ENCODE results near the gene CRKL.
"Not testable (repeated sequence)": the region's sequence is repeated elsewhere in the genome, so short reads cannot be mapped to it uniquely, and the experiment has no call there.

Gene CRKL

DNA sequence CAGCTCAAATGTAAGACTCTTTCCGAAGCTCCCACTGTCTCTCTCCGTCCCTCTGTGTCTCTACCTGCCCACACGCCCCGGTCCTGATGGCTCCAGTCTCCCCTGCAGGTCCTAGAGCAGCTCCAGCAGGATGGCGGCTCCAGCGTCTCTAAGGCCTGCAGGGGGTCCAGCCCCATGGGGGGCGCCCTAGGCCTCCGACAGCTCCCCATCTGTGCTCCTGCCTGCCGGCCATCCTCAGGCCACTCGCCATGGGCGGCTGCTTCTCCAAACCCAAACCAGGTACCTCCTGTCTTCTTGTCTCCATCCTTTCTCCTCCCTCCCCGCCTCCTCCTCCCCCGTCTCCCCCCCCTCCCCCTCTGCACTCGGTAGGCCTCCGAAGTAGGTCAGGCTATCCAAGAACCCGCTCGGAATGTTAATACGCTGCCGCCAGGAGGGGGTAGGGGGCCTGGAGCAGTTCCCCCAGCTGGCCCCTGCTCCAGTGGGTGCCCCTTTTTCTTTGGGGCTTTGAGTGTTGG lies 50.5 kb downstream of the CRKL start:
- DNase-seq: no peak

DNA sequence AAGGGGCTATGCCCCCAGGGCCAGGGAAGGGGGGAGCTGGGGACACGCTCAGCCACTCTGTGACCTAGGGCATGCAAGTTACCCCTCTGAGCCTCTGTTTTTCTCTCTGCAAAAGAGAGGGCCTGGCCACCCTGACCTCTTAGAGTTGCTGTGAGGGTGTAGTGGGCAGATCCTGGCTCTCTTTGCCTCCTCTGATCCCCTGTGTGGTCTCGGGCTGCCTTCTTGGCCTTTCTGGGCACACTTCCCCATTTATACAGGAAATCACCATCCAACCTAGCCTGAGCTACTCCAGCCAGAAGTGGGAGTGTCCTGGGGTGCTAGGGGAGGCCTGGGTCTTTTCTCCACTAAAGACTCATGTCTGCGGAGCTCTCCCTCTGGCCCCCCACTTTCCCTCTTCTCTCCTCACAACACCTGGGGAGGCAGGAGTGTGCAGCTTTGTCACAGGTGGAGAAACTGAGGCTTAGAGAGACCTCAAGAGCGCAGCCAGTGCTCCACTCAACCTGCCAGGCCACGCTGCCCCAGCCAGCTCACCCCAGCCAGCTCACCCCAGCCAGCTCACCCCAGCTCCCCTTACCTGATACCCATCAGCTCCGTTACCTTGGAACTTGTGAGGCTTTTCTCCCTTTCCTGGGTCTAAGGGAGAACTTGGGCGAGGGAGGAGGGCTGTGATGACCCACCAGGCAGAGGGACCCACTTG lies 51.2 kb downstream of the CRKL start:
- DNase-seq: no peak

DNA sequence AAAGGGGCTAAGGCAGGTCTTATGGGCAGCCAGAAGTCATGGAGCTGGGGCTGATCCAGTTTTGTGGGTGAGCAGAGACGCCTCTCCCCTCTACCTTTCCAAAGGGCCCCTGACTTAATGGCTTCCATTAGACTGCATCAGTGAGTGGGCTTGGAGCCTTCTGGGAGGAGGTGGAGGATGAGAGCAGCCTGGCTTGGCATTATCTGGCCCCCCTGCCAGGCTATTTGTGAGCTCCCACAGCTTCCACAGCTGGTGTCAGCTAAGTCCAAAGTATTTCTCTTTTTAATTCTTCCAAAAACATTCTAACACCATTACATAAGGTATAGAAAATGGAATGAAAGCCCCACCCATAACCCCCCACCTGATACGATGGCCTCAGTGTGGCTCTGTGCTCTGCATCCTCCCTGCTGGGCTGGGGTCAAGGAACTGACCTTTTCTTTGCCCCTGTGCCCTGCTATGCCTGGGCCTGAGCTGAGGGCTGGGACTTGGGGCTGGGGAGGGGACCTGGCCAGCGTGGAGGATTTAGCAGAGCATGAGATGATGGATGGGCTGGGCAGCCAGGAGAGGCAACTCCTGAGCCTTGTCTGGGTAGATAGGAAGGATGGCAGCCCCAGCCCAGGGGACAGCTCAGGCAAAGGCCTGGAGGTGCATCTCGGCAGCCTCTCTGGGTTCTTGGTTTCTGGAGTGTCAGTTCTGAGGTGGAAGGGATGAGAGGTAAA lies 53.9 kb downstream of the CRKL start:
- no peak for DNase-seq

DNA sequence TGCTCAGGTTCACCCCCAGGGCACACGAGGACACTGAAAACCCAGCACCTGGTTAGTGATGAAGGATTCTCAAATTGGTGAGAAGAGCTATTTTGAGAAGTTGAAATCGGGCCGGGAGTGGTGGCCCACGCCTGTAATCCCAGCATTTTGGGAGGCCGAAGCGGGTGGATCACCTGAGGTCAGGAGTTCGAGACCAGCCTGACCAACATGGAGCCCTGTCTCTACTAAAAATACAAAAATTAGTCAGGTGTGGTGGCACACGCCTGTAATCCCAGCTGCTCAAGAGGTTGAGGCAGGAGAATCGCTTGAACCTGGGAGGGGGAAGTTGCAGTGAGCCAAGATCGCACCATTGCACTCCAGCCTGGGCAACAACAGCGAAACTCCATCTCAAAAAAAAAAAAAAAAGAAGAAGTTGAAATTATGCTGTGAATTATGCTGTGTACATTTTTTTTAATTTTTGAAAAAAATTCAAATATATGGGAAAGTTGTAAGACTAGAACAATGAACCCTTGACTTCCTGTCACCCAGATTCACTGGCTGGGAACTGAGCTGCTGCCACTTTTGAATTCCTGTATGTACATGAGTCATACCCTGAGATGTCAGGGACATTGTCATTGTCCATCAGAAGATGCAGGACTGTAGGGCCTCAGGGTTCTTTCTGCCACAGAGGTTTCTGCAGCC lies 54.9 kb downstream of the CRKL start:
- DNase-seq: not testable (repeated sequence)

DNA sequence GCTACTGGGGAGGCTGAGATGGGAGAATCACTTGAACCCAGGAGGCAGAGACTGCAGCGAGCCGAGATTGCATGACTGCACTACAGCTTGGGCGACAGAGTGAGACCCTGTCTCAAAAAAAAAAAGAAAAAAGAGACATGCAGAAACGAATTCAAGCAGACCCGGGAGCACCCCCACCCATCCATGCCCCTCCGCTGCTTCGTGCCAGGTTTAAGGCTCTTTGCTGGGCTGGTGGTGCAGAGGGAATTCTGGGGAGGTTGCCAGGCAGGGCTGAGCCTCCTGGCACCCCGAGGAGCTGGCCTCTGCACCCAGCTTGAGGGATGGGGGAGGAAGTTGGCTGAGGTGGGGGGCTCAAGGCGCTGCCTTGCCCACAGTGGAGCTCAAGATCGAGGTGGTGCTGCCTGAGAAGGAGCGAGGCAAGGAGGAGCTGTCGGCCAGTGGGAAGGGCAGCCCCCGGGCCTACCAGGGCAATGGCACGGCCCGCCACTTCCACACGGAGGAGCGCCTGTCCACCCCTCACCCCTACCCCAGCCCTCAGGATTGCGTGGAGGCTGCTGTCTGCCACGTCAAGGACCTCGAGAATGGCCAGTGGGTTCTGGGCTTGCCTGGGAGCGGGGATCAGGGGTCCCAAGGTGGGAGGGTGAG lies 55.8 kb downstream of the CRKL start:
- DNase-seq: no peak

DNA sequence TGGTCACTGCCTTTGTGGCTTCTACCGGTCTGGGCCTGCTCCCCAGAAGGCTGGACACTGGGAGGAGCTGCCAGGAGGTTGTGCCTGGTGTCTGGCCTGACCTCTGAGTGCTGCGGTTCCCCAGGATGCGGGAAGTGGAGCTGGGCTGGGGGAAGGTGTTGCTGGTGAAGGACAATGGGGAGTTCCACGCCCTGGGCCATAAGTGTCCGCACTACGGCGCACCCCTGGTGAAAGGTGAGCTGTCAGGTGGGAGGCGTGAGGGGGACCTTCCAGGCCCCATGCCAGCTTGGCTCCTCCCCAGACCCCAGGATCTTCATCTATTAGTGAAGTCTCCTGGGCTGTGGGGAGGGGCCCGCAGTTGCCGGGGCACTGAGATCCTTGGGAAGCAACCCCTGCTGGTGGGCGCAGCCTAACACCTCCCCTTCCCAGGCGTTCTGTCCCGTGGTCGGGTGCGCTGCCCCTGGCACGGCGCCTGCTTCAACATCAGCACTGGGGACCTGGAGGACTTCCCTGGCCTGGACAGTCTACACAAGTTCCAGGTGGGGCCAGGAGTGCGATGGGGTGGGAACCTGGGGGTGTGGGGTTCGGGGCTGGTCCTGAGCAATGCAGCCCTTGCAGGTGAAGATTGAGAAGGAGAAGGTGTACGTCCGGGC lies 56.6 kb downstream of the CRKL start:
- DNase-seq: no peak

DNA sequence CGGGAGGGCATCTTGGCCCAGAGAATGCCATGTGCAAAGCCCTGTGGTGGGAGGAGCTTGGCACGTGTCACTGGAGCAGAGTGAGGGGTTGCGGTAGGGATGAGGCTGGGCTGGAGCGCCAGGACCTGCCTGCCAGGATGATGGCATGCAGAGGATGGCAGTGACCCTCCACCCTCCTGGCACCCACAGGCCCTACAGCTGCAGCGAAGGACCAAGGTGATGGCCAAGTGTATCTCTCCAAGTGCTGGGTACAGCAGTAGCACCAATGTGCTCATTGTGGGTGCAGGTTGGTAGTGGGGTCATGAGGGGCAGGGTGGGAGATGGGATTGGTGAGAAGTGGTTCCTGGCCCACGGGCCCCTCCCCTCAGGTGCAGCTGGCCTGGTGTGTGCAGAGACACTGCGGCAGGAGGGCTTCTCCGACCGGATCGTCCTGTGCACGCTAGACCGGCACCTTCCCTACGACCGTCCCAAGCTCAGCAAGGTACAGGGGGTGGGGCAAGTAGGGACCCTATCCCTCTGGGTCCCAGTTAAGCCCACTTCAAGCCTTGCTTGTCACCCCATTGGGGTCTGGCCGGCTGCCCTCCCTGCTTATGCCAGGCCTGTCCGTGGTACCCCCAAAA lies 57.2 kb downstream of the CRKL start:
- DNase-seq: no peak

DNA sequence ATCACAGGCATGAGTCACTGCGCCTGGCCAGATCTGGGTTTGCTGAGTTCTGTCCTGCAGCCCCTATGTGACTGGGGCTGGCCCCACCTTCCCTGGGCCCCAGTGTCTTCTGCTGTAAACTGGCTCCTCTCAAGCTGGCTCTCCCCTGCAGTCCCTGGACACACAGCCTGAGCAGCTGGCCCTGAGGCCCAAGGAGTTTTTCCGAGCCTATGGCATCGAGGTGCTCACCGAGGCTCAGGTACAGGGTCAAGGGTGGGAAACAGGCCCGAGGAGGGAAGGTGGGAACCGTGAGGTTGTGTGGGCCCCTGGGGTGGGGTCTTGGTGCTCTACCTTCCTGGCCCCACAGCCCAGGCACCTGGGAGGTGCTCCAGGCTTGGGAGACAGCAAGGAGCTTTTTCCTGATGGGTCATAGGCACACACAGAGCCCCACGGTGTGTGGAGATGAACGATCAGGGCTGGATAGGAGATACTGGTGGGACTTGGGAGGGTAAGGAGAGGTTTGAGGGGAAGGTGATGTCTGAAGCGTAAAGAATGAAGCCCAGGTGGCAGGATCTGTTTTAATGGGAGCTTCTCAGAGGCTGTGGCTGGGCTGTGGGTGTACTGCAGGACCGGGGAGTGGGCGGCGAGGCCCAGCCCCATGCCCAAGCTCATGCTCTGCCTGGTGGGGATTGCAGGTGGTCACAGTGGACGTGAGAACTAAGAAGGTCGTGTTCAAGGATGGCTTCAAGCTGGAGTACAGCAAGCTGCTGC lies 58.5 kb downstream of the CRKL start:
- DNase-seq: no peak

DNA sequence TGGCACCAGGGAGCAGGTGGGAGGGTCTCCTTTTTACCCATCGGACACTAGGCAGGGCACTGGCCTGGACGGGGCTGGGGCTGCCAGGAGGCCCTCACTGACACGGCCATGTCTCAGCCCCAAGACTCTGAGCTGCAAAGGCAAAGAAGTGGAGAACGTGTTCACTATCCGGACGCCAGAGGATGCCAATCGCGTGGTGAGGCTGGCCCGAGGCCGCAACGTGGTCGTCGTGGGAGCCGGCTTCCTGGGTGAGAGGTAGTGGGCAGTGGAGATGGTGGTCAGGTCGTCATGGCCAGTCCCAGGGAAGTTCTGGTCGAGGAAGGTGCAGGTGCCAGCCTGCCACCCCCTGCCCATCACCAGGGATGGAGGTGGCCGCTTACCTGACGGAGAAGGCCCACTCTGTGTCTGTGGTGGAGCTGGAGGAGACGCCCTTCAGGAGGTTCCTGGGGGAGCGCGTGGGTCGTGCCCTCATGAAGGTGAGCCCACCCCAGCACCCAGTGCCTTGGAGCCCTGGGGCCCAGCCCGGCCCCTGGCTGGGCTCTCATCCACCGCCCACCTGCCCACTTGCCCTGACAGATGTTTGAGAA lies 59.2 kb downstream of the CRKL start:
- DNase-seq: no peak

DNA sequence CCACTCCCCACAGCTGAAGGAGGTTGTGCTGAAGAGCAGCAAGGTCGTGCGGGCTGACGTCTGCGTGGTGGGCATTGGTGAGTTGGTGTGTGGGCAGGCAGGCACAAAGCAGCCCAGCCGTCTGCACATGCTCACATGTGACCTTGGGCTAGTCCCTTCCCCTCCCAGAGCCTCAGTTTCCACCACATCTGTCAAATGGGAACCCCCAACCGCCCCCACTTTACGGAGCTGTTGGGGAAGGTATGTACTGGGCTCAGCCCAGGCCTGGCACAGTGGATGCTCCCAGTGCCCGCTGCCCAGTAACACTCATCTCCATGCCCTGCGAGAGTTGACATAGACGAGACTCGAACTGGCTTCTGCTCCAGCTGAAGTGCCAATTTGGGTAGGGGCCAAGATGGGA lies 59.8 kb downstream of the CRKL start:
- DNase-seq: no peak

DNA sequence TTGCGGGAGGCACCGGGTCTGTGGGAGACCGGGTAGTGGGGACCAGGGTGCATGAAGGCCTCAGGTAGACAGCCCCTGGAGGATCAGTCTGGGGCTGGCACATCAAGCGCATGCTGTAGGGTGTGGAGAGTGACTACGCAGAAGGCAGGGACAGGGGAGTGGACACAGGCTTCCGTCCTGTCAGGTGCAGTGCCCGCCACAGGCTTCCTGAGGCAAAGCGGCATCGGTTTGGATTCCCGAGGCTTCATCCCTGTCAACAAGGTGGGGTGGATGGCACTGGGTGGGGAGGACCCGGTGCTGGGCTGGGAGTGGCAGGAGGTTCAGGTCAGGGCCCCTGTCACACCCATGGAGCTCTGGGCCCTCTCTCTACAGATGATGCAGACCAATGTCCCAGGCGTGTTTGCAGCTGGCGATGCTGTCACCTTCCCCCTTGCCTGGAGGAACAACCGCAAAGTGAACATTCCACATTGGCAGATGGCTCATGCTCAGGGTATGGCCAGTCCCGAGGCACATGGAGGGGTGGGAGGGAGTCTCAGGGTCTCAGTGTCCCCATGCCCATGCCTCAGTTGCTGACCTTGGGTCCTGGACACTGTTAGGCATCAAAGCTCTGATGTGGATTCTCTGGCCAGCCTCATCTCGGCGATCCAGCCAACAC lies 60.4 kb downstream of the CRKL start:
- DNase-seq: no peak

DNA sequence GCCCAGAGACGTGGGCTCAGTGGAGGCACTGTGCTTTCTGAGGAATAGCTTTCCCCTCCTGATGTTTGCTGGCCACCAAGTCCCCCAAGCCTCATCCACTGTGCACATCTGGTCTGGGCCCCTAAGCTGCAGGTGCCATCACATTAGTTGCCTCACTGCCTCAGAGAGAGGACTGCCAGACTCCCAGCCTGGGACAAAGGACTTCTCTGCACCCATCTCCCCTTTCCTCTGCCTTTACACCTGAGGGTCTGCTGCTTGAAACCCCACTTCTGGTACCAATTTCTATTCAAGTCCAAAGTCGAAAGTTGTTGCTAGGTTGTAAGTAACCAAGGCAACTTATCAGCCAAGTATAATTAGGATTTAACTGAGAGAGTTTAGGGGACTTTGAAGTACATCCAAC lies 61.2 kb downstream of the CRKL start:
- no peak for DNase-seq

DNA sequence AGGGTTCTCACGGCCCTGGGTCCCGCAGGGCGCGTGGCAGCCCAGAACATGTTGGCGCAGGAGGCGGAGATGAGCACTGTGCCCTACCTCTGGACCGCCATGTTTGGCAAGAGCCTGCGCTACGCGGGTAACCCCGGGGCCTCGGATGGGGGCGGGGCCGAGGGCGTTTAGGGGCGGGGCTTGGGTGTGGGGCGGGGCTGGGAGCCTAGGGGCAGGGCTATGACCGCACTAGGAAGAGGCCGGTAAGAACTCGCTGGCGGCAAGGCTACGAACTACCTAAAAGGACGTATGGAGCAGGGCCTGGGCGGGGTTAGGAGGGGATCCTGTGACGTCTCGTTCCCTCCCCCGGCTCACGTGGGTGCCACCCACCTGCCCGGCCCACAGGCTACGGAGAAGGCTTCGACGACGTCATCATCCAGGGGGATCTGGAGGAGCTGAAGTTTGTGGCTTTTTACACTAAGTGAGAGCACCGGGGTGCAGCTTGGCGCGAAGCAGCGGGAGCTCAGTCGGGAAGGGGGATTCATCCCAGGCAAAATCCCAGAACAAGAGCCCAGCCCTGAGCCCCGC lies 62.1 kb downstream of the CRKL start:
- peak; percentile 73 for DNase-seq

DNA sequence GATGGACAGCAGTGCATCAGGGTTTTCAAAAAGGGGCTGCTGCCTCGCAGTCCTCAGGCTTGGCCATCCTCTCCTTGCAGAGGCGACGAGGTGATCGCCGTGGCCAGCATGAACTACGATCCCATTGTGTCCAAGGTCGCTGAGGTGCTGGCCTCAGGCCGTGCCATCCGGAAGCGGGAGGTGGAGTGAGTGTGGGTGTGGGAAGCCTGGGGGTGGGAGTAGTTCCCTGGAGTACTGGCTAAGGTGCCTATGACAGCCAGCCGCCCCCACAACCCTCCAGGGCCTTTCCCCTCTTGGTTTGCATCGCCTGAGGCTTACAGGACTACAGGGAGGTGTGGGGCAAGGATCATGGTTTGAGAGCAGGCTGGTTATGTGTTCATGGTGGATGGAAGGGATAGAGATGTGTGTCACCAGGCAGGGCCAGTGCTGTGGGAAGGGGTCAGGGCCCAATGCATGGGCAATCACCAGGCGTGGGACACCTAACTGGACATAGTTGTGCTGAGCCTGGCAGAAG lies 62.8 kb downstream of the CRKL start:
- DNase-seq: no peak

DNA sequence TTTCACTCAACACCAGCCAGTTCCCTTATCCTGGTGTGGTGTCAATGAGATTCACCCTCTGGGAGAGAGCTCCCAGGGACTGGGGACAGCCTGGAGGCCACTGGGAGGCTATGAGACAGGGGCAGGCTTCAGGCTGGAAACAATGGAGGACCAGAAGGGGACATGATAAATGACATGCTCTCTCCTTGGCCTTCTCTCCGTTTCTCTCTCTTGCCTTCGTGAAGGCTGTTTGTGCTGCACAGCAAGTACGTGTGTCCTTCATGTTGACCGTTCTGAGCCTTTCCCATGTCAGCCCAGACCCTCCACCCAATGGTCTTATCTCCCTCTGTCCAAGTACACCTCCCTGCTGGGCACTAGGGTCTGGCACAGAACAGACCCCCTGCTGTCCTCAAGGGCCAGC lies 63.3 kb downstream of the CRKL start:
- no peak for DNase-seq

DNA sequence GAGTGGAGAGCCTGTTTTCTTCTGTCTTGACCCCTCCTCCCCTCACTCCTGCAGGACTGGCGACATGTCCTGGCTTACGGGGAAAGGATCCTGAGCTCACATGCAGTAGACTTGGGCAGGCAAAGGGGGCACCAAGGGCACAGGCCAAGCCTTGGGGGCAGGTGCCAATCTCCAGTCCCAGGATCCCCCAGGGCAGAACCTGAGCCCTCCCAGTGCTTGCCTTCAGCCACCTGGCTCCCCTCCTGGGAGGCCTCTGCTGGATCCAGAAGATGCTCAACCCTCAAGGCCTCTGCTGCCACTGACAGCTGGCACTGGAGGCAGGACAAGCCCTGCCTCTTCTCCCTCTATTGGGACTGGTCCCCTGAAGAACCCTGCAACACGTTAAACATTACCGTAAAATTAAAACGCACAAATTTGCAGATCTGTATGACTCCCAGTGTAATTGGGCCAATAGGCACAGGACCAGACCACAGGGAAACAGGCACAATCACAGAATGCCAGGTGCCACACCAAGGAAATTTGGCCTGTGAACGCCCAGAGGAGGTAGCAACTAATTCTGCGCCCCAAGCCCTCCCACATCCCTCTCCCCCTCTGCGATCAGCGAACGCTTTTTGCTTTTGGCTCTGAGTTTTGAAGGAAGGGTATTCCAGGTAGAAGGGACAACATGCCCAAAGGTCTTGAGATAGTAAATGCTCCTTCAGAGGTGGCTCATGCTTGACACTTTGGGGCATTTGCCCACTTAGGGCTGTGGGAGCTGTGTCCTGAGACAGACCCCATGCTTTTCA lies 63.9 kb downstream of the CRKL start:
- no peak for DNase-seq

DNA sequence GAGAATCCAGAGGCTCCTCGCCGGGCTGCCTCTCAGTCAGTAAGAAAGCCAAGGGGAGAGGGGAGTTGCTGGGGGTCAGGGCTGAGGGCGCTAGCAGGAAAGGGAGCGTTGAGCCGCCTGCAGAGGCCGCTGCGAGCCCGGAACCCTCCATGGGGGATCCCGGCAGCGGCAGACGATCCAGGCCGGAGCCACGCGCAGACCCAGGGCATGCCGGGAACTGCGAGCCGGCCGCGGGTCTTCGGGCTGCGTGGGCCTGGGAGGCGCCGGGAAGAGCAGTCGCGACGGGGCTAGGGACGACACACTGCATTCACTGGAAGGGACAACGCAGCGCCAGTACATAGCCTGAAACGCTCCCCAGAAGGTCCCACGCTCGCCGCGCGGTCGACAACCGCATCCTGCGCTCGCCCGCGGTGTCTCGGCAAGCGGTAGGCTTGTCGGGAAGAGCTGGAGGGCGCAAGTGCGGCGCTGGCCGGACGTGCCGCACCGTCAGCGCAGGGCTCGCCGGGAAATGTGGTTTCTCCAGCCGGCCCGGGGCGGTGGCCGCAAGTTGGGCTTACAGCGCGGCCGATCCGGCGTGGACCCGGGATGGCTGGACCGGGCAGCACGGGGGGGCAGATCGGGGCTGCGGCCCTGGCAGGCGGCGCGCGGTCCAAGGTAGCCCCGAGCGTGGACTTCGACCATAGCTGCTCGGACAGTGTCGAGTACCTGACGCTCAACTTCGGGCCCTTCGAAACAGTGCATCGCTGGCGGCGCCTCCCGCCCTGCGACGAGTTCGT lies 64.8 kb downstream of the CRKL start, which contains the start of gene LZTR1:
Gene LZTR1 (plus strand): TSS at position 511 of the 776 bp plus-strand sequence. CDS start 75 bp downstream, at position 586.
- DNase-seq: peak; percentile 68

DNA sequence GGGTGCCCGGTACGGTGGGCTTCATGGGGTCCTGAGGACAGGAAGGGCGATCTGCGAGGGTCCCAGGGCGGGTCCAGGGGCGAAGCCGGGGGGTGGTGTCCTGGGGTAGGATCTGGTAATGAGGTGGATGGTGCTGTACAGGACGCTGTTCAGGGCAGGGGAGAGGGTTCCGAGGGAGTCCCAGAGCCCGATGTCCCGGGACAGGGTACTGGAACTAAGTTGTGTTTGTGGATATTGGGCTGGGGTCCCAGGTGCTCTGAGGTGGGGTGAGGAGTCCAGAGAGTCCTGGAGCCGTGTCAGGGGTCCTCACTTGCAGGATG lies 65.3 kb downstream of the CRKL start:
- DNase-seq: no peak
